GM19328 (cell line): ENCODE results near the gene SHC1.

Experiments
- ATAC-seq: cut with Tn5 transposase; IDR thresholded peaks from one replicate; pipeline ENCODE4 v1.9.1; 2021; ENCODE audit warnings: mild to moderate bottlenecking, moderate library complexity; ENCODE audit not compliant: unreplicated experiment

The SHC1 gene

GRCh38 chr1:154958681-154959425, 11.7 kb downstream of the SHC1 start:
- no peak for ATAC-seq

- no peak for ATAC-seq
These were observed 12.5 kb downstream of the SHC1 start for GRCh38 chr1:154958036-154958435.

- no peak for ATAC-seq
These were observed 13.4 kb downstream of the SHC1 start for GRCh38 chr1:154957091-154957657.

- no peak for ATAC-seq
These were observed 14.0 kb downstream of the SHC1 start for GRCh38 chr1:154956544-154956941.

- no peak for ATAC-seq
These were observed 14.6 kb downstream of the SHC1 start, which contains the start of gene PBXIP1 for GRCh38 chr1:154955718-154956543. PBXIP1 (minus strand) TSS chr1:154956099; CDS start chr1:154953721, 2,378 bp downstream.

- no peak for ATAC-seq
These were observed 15.4 kb downstream of the SHC1 start for GRCh38 chr1:154955039-154955717.

GRCh38 chr1:154954541-154954940, 16.0 kb downstream of the SHC1 start:
- ATAC-seq, result no peak

GRCh38 chr1:154953611-154954038, 16.9 kb downstream of the SHC1 start:
- no peak for ATAC-seq

- no peak for ATAC-seq
These were observed 17.9 kb downstream of the SHC1 start for GRCh38 chr1:154952664-154953063.

GRCh38 chr1:154951901-154952657, 18.5 kb downstream of the SHC1 start:
- no peak for ATAC-seq

- no peak for ATAC-seq
These were observed 22.5 kb downstream of the SHC1 start for GRCh38 chr1:154948079-154948478.

GRCh38 chr1:154945962-154946850, 24.3 kb downstream of the SHC1 start:
- ATAC-seq, result no peak

- ATAC-seq, result no peak
These were observed 25.2 kb downstream of the SHC1 start for GRCh38 chr1:154945160-154945961.

GRCh38 chr1:154944401-154945159, 26.0 kb downstream of the SHC1 start:
- no peak for ATAC-seq

GRCh38 chr1:154943649-154944400, 26.7 kb downstream of the SHC1 start:
- no peak for ATAC-seq

- ATAC-seq, result no peak
These were observed 29.1 kb downstream of the SHC1 start for GRCh38 chr1:154941333-154942013.
